CD4-positive, alpha-beta T cell treated with Interleukin-21 for 1 hour (primary cell): ENCODE results near the gene ZBTB16.

Experiments
- DNase-seq: peaks from one replicate; pipeline ENCODE4 v3.0.0-alpha.2; 2020

Gene ZBTB16

DNA sequence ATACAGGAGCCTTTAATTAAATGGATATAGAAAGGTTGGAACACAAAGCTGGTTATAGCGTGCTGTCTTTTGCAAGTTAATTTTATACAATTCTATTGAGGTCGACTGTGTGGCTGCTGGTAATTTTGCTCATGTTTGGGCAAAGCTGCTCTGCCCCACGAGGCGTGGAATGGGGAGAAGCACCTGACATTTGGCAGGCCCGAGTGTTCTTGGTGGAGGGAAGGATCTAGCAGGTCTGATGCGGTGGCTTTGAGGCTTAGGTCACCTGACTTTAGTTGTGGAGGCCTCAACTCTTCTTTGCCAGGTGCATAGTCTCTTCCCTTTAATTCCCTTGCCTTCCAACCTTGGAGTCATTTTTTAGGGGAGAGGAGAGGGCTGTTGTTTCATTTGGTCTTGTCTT is 97.3 kb downstream of the ZBTB16 start:
- no peak for DNase-seq

- DNase-seq = no peak
Measured at GRCh38 chr11:114157476-114158050, 98.1 kb downstream of the ZBTB16 start.

DNA sequence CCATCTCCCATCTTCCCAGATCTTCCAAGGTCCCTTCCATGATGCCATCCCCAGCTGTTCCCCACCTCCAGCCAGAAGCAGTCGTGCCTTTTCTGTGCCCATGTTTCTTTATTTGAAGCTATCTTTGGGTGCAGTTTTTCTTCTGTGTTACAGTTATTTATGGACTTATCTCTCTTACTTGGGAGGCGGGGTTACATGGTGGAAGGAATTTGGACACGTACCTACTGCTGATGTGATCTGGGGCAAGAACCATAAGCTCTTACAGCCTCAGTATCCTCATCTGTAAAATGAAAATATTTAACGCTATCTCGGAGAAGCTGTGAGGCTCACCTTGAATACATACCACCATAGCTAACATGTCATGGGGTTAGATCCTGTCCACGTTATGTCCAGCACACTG is 98.9 kb downstream of the ZBTB16 start:
- no peak for DNase-seq

GRCh38 chr11:114158886-114159285 is 99.4 kb downstream of the ZBTB16 start:
- DNase-seq = no peak

- DNase-seq = no peak
Measured at GRCh38 chr11:114159320-114159719, 99.8 kb downstream of the ZBTB16 start.

DNA sequence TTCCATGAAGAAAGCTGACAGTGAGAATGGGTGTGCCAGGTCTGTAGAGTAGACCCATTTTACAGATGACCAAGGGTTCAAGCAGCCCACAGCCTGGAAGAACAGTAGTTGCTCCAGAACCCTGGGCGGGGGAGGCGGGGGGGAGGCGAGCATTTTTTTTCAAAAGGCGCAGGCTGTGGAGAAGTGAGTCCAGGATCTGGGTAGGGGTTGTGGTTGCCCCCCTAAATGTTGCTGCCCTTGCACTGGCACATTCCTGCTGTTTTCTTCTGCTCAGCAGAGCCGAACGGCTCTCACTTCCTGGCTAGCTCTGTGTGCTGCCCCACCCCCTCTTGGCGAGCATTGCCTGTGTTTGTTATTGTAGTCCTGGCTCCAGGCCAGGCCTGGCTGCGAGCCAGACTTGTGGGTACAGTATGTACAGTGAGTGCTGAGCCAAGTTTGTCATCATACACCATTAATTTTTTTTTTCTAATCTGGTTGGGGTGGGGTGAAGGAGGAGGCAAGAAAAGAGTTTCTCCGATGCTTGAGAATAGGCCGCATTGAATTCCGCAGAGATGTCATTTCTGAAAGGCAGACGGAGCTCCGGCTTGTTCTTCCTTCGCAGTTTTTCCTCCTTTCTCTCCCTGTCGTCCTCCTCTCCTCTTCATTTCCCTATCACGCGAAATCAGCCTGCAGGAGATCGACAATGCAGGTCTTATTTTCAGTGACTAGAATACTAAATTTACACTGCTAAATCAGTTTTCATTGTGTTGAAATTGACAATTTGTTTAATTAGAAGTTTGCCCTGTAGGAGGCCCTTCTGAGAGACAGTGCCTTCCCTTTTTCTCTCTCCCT is 100.5 kb downstream of the ZBTB16 start:
- peak; percentile 96 for DNase-seq

GRCh38 chr11:114160894-114161293 is 101.4 kb downstream of the ZBTB16 start:
- no peak for DNase-seq

DNA sequence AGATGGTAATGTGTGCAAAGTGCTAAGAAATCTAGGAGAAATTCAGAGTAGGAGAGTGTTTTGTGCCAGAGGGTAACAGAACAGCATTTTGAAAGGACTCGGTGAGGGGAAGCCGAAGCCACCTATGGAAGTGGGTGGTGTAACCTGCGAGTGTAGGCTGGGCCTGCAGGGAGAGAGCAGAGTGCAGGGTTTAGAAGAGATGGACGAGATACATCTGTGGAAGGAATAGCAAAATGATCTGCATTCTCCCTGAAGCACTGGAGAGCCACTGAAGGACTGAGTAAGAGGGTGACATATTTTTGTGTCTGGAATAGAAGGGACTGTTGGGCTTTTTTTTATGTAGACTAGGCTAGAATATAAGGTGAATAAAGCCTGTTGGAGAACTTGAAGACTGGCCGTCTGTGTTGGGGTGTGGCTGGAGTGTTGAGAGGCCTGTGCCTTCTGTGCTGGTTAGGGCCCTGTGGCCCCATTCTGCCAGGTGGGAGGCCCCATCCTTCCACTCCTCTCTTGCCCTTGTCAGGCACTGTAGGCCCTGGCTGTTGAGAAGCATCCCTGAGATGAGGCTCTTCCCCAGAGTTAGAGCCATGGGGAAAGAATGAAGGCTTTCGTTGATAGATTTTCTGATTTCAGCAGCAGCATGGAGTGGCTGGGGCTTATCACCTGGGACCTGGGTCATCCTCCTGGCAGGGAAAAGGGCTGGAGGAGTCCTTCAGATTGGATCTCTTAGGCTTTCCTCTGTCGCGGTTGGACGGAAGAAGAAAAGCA is 102.2 kb downstream of the ZBTB16 start:
- no peak for DNase-seq

GRCh38 chr11:114162719-114163123 is 103.2 kb downstream of the ZBTB16 start:
- DNase-seq = no peak

GRCh38 chr11:114163229-114163631 is 103.7 kb downstream of the ZBTB16 start:
- DNase-seq = no peak

DNA sequence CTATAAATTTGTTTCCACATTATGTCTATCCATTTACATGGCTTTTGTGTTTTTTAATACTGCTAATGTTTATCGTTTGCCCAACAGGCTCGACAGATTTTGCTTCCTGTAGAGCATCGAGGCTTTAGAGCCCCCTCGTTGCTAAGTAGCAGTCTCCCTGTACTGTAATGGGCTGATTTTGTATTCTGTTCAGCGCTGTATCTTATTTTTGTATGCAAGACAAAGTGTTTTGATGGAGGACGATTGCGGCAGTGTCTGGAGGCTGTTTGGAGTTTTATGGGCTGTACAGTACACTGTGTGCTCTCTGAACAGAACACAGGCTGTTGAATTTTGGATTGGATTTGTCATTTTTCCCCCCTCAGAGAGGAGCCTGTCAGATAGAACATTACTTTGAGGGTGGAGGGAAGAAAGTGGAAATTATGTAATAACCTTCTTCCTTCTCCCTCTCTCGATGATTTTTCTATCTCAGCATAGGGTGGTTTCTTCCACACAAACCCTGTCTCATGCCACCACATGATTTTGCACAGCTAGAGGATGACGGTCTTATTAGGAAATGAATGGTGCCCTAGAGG is 104.4 kb downstream of the ZBTB16 start:
- DNase-seq = no peak

DNA sequence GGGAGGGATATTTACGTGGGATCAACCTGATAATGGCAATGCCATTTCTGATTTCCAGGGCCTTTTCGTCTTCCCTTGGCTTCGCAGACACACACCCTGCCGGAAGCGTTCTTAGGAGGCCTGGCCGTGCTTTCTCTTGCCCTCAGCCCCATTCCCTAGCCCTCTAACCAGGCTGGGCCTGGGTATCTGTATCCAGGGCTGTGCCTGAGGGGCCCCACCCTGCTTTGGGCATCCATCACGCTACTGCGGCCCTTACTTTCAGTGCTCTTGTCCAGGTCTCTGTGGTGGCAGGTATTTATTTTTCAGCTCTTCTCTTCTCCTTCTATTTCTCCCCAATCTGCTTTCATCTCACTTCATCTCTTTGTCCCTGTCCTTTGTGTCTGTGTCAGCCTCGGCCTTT is 105.0 kb downstream of the ZBTB16 start:
- DNase-seq = no peak

- DNase-seq = no peak
Measured at GRCh38 chr11:114165326-114166230, 106.1 kb downstream of the ZBTB16 start.

DNA sequence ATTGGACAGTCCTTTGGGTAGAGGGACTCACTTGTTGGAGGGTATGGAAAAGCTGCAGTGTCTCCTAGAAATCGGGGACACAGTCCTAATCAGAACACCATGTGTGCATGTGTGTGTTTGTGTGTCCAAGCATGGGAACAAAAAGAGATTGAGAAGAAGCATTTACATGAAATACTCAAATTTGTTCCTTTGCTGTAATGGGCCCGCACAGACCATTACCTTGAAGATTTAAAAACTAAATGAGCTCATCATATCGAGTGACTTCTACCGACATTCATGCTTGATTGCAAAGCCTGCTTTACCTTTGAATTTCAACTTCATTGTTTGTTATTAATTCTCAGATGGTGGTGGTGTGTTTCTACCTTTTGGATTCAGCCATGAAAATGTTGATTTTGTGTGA is 106.9 kb downstream of the ZBTB16 start:
- no peak for DNase-seq

DNA sequence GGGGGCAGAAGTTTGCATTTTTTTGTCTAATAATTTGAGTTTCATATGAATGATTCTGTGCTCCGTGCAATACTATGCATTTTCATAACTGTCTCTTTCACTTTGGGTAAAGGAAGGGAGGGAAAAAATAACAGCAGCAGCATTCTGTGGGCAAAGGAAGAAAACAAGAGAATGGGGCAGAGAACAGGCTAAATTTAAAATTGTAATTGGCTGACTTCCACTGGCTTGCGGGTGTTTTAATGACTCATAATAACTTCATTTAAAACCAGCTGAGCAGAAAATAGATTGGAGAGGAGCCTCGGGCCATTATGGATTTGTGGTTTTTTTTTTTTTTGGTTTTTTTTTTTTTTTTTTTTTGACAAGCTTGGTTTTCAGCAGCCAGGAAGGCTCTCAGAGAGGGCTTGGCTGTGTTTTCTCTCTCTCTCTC is 107.4 kb downstream of the ZBTB16 start:
- peak; percentile 52 for DNase-seq

DNA sequence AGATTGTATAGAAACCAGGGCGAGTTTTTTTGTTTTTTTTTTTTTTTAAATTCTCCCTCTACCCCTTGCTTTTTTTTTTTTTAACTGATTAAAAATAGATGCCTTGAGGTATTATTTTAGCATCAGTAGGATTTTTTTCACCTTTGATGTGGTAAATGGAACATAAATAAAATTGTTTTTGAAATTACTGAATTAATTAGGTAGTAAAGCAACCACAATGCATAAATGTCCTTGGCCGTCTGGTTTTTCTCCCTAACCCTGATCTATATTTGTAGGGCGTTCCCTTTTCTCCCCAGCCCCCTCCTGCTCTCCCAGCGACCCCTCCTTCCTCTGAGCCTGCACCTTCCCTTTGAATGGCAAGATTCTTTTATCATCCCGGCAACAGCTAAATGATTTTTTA is 107.8 kb downstream of the ZBTB16 start:
- DNase-seq = no peak

DNA sequence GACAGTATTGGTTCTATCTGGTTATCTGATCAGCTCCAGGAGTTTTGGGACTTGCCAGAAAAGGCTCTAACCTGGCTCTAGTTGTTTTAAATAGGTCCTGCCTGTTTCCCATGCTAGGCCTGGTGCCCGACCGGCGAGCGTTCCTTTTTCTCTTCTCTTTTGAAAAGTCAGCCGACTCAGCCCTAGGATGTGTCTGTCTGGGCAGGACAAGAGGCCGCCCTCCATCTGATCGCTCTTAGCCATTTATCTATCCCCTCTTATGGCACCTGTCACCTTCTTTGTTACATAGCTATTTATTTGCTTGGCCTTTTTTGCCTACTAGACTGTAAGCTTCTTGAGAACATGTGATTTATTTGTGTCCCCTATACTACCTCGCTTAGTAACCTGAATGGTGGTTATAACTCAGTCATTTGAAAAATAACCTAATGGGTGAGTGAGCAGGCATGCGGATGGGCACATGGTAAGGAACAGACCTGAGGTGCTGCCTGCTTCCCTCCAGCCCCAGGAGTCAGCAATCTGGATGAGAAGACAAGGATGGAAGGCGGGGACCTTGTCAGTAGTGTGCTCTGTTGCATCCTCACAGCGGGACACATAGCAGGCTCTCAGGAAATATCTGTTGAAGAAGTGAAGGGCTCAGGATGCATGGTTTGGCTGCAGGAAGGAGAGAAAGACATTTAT is 108.4 kb downstream of the ZBTB16 start:
- DNase-seq = no peak

DNA sequence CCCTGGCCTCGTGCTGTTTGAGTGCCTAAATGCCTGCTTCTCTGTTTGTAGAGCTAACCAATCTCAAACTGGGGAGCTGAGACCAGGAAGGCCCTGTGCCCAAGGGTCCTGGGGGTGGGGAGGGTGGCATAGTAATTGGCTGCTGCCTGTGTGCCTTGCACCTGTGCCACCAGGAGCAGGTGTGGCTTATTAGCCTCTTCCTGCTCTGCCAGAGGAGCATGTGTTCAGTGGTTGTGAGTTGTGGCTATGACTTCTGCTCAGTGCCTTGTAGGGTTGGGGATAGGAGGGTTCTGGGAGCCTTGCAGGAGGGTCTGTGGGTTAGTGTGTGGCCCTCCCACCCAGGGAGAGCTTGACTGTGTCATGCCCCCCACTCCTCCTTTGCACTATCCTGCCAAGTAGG is 109.2 kb downstream of the ZBTB16 start:
- DNase-seq = no peak

DNA sequence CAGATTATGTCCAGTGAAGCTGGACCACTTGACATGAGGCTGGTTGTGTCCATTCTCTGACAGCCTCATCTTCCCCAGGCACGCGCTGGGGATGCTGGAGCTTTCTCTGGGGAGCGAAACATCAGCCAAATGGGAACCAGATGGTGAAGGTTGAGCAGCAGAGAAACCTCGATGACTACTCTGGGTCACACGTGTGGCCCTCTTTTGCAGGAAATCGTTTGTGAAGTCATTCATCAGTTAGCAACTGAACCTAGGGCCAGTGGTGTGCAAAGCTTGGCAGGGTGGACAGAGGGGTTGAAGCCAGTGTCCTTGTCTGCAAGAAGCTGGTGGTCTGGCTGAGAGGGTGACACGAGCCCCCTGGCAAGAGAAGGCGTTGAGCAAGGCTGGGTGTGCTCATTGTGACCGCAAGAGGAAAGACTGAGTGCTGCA is 109.8 kb downstream of the ZBTB16 start:
- no peak for DNase-seq

GRCh38 chr11:114169821-114170220 is 110.3 kb downstream of the ZBTB16 start:
- no peak for DNase-seq

- DNase-seq = no peak
Measured at GRCh38 chr11:114170226-114170625, 110.7 kb downstream of the ZBTB16 start.
